Effector memory CD8-positive, alpha-beta T cell (primary cell): ENCODE results near the gene LRRC75A.
"Not testable (repeated sequence)": the region's sequence is repeated elsewhere in the genome, so short reads cannot be mapped to it uniquely, and the experiment has no call there.

Source experiments
- ATAC-seq: fragments of 150-1000 bp; cut with Tn5 transposase; replicated peaks from 2 replicates; pipeline ENCODE4 v1.10.0; 2021; ENCODE audit warnings: mild to moderate bottlenecking, moderate library complexity
- DNase-seq, 3 experiments: peaks; one replicate each; pipeline ENCODE4 v3.0.0; 2021
- H3K27ac Mint-ChIP-seq, 2 donors: one replicate each; pipeline ENCODE4 v1.8.0; 2022; ENCODE audit warnings: mild to moderate bottlenecking in 2 of 2, mixed read lengths in 2 of 2, moderate library complexity in 2 of 2
- H3K27me3 Mint-ChIP-seq, 2 donors: one replicate each; pipeline ENCODE4 v1.8.0; 2022; ENCODE audit warnings: mixed read lengths in 2 of 2
- H3K36me3 Mint-ChIP-seq: one replicate; pipeline ENCODE4 v1.8.0; 2022; ENCODE audit warnings: mild to moderate bottlenecking, moderate library complexity, mixed read lengths; ENCODE audit not compliant: insufficient read depth
- H3K4me1 Mint-ChIP-seq, 2 donors: one replicate each; pipeline ENCODE4 v1.8.0; 2022; ENCODE audit warnings: low read depth in 2 of 2, mixed read lengths in 2 of 2
- H3K4me3 Mint-ChIP-seq, 2 donors: one replicate each; pipeline ENCODE4 v1.8.0; 2022; ENCODE audit warnings: mild to moderate bottlenecking in 2 of 2, mixed read lengths in 2 of 2, moderate library complexity in 2 of 2
- H3K9me3 Mint-ChIP-seq, 2 donors: one replicate each; pipeline ENCODE4 v1.8.0; 2022; ENCODE audit warnings: mixed read lengths in 2 of 2

The LRRC75A gene

DNA sequence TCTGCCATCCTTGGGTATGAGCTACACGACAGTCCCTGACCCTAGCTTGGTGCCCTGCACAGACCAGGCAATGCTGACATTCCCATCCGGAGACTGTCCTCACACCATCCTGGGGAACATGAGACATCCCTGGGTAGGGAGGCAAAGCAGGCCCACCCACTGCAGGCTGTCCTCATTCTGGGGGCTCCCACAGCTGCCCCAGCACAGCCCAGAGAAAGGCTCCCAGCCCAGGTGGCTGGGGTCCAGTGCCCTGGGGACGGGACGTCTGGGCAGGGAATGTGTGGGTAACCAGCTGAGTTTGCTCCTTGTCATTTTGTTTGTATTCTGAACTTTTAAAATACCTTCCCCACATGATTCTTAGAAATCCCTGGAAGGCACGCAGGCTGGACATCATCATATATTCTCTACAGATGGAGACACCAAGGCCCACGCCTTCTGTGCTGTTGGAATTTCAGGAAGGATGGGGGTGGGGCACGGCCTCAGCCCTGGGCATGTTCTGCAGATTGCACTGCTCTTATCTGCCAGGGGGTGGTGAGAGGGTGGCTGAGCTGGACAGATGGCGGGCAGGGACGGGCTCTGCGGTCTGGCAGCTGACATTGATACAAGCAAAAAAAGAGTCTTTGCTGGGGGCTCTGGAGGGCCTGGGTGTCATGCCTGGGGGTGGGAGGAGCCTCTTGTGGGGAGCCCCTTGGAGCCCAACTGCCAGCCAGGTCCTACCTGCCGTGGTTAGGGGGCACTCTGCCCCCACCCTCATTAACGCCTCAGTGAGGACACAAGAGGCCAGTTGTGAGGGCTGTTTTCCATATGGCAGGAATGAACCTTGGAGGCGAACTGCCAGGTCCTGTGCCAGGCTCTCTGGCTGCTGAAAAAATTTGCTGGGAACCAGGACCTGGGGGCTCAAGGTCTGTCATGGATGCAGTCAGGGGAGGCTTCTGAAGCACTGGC is 28.4 kb downstream of the LRRC75A start:
- H3K9me3 Mint-ChIP-seq = no peaks in the 10 kb centered on the region
- no peak for DNase-seq
- H3K27me3 Mint-ChIP-seq = no peaks in the 10 kb centered on the region
- peak overlapping the region in 1 of 2 donors; percentile 31 for H3K27ac Mint-ChIP-seq
- H3K4me1 Mint-ChIP-seq = peaks cover 0 to 4% of the 10 kb centered on the region in 2 donors
- ATAC-seq = no peak
- H3K4me3 Mint-ChIP-seq = no peak overlapping the region
- peaks cover 3% of the 10 kb centered on the region for H3K36me3 Mint-ChIP-seq

DNA sequence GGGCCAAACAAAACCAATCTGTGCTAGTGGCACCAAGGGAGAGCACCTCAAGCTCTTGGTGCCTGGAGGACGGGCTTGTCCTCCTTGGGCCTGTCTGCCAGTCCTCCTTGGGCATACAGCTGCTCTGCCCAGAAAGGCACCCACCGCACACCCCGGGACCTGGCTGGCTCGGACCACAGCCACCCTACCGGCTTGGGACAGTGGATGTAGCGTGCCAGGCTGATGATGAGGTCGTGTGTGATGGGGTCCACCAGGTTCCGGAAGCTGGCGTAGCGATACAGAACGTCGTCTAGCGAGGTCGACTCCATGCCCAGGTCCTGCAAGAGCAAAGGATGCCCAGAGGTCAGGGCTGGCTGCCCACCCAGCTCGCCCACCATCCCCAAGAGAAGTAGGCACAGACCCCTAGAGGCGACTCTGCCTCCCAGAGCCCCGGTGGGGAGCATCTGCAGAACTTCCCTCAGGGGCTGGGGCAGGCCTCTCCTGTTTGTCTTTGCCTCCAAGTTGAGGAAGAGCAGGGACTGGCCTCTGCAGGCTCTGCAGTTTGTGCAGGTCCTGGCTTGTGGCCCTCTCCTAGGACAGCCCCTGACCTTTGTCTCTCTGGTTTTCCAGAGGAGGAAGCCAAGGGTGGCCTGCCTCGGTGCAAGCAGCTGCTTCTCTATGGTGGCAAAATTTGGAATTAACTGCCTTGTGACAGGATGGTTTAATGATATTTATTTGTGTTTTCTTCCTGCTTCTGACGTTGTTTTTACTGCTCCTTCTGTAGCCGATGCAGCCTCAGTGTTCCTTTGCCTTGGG is 29.7 kb downstream of the LRRC75A start:
- DNase-seq = no peak
- H3K4me1 Mint-ChIP-seq = peaks cover 0 to 3% of the 10 kb centered on the region in 2 donors
- no peaks in the 10 kb centered on the region for H3K9me3 Mint-ChIP-seq
- no peak overlapping the region for H3K27ac Mint-ChIP-seq
- H3K4me3 Mint-ChIP-seq = no peak overlapping the region
- H3K36me3 Mint-ChIP-seq = peaks cover 3% of the 10 kb centered on the region
- no peaks in the 10 kb centered on the region for H3K27me3 Mint-ChIP-seq
- ATAC-seq = no peak

DNA sequence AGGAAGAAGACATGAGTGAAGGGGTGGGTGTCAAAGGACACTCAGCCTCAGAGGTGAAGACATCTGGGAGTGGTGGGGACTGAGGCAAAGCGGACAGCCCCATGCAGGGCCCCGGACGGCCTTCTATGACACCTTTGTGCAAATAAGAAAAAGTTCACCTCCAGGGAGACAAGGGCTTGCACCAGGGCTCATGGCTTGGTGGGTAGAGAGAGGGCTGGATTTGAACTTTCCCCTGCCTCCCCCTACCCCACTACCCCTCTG is 30.5 kb downstream of the LRRC75A start:
- Mint-ChIP-seq H3K27ac (no peak overlapping the region), H3K36me3 (peaks cover 4% of the 10 kb centered on the region), H3K4me1 (peaks cover 0 to 3% of the 10 kb centered on the region in 2 donors), H3K27me3 (no peaks in the 10 kb centered on the region), H3K4me3 (no peak overlapping the region), H3K9me3 (no peaks in the 10 kb centered on the region)
- no peak for ATAC-seq
- DNase-seq = no peak

DNA sequence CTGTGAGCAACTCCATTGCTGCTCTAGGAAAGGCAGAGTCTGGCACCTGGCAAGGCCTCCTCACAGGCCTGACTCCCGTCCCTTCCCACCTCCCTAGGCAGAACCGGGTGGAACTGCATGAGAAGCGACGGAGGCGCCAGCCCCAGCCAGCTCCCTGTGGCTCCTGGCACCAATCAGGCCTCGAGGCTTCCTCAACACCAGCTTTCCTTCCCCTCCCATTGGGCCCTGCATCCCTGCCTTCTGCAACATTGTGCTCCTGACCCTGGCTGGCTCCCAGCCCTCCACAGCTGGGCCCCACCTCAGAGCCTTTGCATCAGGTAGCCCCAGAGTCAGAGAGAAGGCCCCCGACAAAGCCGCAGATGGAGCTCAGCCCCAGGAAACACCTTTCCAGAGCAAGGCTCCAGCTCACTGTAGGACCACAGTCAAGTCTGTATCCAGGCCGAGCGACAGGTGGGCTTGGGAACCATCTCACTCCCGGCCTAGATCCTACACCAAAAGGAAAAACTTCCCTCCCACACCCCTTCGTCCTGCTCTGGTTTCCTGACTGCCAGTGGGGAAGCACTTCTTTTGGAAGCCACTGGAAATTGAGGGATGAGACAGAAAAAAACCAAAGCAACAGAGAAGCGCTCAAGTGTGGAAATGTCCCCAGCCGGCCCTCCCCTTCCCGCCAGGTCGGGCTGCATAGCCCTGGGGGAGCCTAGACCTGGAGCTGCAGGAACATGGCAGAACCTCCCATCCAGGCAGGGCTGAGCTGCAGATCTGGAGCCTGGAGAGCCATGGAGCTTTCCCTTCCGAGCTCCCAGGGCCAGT is 31.0 kb downstream of the LRRC75A start:
- H3K36me3 Mint-ChIP-seq = peaks cover 4% of the 10 kb centered on the region
- no peaks in the 10 kb centered on the region for H3K27me3 Mint-ChIP-seq
- H3K4me1 Mint-ChIP-seq = peaks cover 0 to 3% of the 10 kb centered on the region in 2 donors
- H3K9me3 Mint-ChIP-seq = no peaks in the 10 kb centered on the region
- no peak overlapping the region for H3K4me3 Mint-ChIP-seq
- ATAC-seq = no peak
- peak overlapping the region in 1 of 2 donors; percentile 13 for H3K27ac Mint-ChIP-seq
- no peak for DNase-seq

DNA sequence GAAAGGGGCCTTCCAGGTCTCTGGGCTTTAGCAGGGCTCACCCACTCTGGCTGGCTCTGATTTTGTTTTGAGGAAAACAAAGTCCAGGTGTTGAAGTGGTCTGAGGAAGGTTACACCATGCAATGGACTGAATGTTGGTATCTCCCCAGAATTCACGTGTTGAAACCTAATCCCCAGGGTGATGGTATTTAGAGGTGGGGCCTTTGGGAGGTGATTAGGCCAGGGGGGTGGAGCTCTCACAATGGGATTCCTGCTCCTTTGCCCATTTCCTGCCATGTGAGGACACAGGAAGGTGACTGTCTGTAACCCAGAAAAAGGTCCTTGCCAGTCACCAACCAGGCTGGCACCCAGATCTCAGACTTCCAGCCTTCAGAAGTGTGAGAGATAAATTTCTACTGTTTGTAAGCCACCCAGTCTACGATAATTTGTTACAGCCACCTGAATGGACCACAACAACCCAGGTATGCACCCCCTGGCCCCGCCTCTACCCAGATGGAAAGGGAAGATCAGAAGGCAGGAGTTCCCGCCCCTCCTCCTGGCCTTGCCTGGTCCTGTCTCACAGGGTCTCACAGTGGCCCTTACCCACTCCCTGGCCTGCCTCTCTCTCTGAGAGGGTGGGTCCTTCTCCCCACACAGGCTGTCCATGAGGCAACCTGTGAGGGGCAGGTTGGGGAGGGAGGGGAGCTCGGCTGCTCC is 32.0 kb downstream of the LRRC75A start:
- no peaks in the 10 kb centered on the region for H3K9me3 Mint-ChIP-seq
- H3K4me1 Mint-ChIP-seq = peaks cover 0 to 3% of the 10 kb centered on the region in 2 donors
- peak overlapping the region; percentile 22 to 35 for H3K27ac Mint-ChIP-seq
- no peak for DNase-seq
- no peak overlapping the region for H3K4me3 Mint-ChIP-seq
- ATAC-seq = no peak
- peaks cover 4% of the 10 kb centered on the region for H3K36me3 Mint-ChIP-seq
- no peaks in the 10 kb centered on the region for H3K27me3 Mint-ChIP-seq

DNA sequence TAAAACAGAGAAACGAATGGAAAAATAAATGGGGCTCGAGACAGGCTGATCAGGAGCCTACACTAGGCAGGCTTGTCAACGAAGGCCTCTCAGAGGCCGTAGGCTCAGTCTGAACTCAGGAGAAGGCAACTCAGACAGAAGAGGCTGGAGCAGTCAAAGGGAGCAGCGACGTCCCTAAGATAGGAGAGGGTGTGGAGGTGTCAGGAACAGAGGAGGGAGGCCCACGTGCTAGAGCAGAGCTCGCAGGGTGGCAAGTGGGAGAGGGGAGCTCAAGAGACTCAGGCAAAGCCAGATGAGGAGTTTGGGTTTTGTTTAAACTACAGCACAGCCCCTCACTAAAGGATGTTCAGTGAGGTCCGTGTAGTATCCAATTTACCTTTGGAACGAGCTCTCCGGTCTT is 32.7 kb downstream of the LRRC75A start:
- Mint-ChIP-seq H3K4me3 (no peak overlapping the region), H3K4me1 (peaks cover 0 to 3% of the 10 kb centered on the region in 2 donors), H3K9me3 (no peaks in the 10 kb centered on the region), H3K27ac (peak overlapping the region in 1 of 2 donors; percentile 82), H3K27me3 (no peaks in the 10 kb centered on the region), H3K36me3 (peaks cover 4% of the 10 kb centered on the region)
- no peak for ATAC-seq
- DNase-seq = no peak

- Mint-ChIP-seq H3K27ac (peak overlapping the region in 1 of 2 donors; percentile 19), H3K4me3 (no peak overlapping the region), H3K27me3 (no peaks in the 10 kb centered on the region), H3K4me1 (peaks cover 5 to 9% of the 10 kb centered on the region in 2 donors), H3K36me3 (peaks cover 9% of the 10 kb centered on the region), H3K9me3 (no peaks in the 10 kb centered on the region)
- DNase-seq (no peak), ATAC-seq (no peak)
These were observed 35.2 kb downstream of the LRRC75A start for GRCh38 chr17:16456742-16457316.

GRCh38 chr17:16455997-16456741 is 35.8 kb downstream of the LRRC75A start:
- H3K27me3 Mint-ChIP-seq = no peaks in the 10 kb centered on the region
- ATAC-seq (no peak), DNase-seq (no peak)
- no peaks in the 10 kb centered on the region for H3K9me3 Mint-ChIP-seq
- no peak overlapping the region for H3K4me3 Mint-ChIP-seq
- peak overlapping the region in 1 of 2 donors; percentile 44 for H3K27ac Mint-ChIP-seq
- H3K36me3 Mint-ChIP-seq = peaks cover 9% of the 10 kb centered on the region
- peaks cover 5 to 9% of the 10 kb centered on the region in 2 donors for H3K4me1 Mint-ChIP-seq

- no peak for ATAC-seq
These were observed 38.5 kb downstream of the LRRC75A start for GRCh38 chr17:16453493-16453851.

DNA sequence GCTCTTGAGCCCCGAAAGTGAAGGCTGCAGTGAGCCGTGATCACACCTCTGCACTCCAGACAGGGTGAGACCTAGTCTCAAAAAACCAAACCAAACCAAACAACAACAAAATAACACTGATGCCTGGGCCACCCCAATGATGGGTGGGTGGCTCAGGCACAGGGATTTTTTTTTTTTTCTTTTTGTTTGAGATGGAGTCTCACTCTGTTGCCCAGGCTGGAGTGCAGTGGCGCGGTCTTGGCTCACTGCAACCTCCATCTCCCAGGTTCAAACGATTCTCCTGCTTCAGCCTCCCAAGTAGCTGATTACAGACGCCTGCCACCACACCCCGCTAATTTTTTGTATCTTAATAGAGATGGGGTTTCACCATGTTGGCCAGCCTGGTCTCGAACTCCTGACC is 39.7 kb downstream of the LRRC75A start:
- not testable (repeated sequence) for H3K9me3 Mint-ChIP-seq, H3K4me3 Mint-ChIP-seq, H3K4me1 Mint-ChIP-seq, ATAC-seq, H3K27me3 Mint-ChIP-seq, DNase-seq
- Mint-ChIP-seq H3K36me3 (peaks cover 11% of the 10 kb centered on the region), H3K27ac (peak overlapping the region in 1 of 2 donors; percentile 83)

More at GRCh38 chr17:16453493-16453851, 38.5 kb downstream of the LRRC75A start:
- Mint-ChIP-seq H3K9me3 (no peaks in the 10 kb centered on the region), H3K27me3 (no peaks in the 10 kb centered on the region), H3K4me3 (peak overlapping the region in 1 of 2 donors; percentile 27), H3K4me1 (peaks cover 6 to 8% of the 10 kb centered on the region in 2 donors), H3K36me3 (peaks cover 9% of the 10 kb centered on the region), H3K27ac (peak overlapping the region; percentile 52 to 83)
- no peak for DNase-seq

- ATAC-seq = no peak
- peak overlapping the region; percentile 48 to 90 for H3K27ac Mint-ChIP-seq
- no peak for DNase-seq
- H3K4me3 Mint-ChIP-seq = no peak overlapping the region
- peaks cover 8% of the 10 kb centered on the region in 2 donors for H3K4me1 Mint-ChIP-seq
- H3K27me3 Mint-ChIP-seq = no peaks in the 10 kb centered on the region
- H3K9me3 Mint-ChIP-seq = no peaks in the 10 kb centered on the region
- H3K36me3 Mint-ChIP-seq = peaks cover 21% of the 10 kb centered on the region
These were observed 42.0 kb downstream of the LRRC75A start for GRCh38 chr17:16450028-16450427.

- ATAC-seq = no peak
- Mint-ChIP-seq H3K4me3 (no peak overlapping the region), H3K27ac (no peak overlapping the region), H3K4me1 (peaks cover 8 to 10% of the 10 kb centered on the region in 2 donors), H3K9me3 (no peaks in the 10 kb centered on the region), H3K27me3 (no peaks in the 10 kb centered on the region), H3K36me3 (peaks cover 28% of the 10 kb centered on the region)
- DNase-seq = no peak
These were observed 42.8 kb downstream of the LRRC75A start for GRCh38 chr17:16449121-16449570.
